MM.1S (cell line): Measurements from ENCODE around the gene APOBEC4.
A peak's percentile ranks its signal among the peaks of the same experiment; 100 is the strongest.

ENCODE experiments used
- DNase-seq: peaks from one replicate; pipeline ENCODE4 v3.0.0-alpha.2; 2015
- H2AFZ ChIP-seq: fragments of 300-600 bp; sonication (generic); 2 replicates; pipeline ENCODE4 v1.6.0; 2016; ENCODE audit warnings: antibody characterized with exemption, low read length
- H3F3A ChIP-seq: fragments of 300-600 bp; sonication (generic); 2 replicates; pipeline ENCODE4 v1.6.1; 2016; ENCODE audit warnings: mild to moderate bottlenecking, antibody characterized with exemption, low read length, moderate library complexity, mixed read lengths; ENCODE audit not compliant: insufficient read depth
- H3K27ac ChIP-seq: fragments of 300-600 bp; sonication (generic); 2 replicates; pipeline ENCODE4 v1.5.1; 2016; ENCODE audit warnings: mild to moderate bottlenecking, low read length
- H3K27me3 ChIP-seq: fragments of 300-600 bp; sonication (generic); replicated peaks from 2 replicates; pipeline ENCODE4 v1.6.0; 2016; ENCODE audit warnings: low read length; ENCODE audit not compliant: insufficient read depth
- H3K36me3 ChIP-seq: fragments of 300-600 bp; sonication (generic); replicated peaks from 2 replicates; pipeline ENCODE4 v1.6.1; 2016; ENCODE audit warnings: mild to moderate bottlenecking, low read length, mixed read lengths; ENCODE audit not compliant: insufficient read depth
- H3K4me1 ChIP-seq: fragments of 300-600 bp; sonication (generic); 2 replicates; pipeline ENCODE4 v1.6.1; 2016; ENCODE audit warnings: low read length, mixed read lengths
- H3K4me2 ChIP-seq: fragments of 300-600 bp; sonication (generic); 2 replicates; pipeline ENCODE4 v1.6.0; 2016; ENCODE audit warnings: low read depth, low read length
- H3K4me3 ChIP-seq: fragments of 300-600 bp; sonication (generic); 2 replicates; pipeline ENCODE4 v1.5.1; 2016; ENCODE audit warnings: low read length, mixed read lengths
- H3K79me2 ChIP-seq: fragments of 300-600 bp; sonication (generic); 2 replicates; pipeline ENCODE4 v1.6.1; 2016; ENCODE audit warnings: mixed run types, low read length, mixed read lengths
- H3K9ac ChIP-seq: fragments of 300-600 bp; sonication (generic); 2 replicates; pipeline ENCODE4 v1.6.1; 2016; ENCODE audit warnings: low read length, mixed read lengths
- H3K9me2 ChIP-seq: fragments of 300-600 bp; sonication (generic); replicated peaks from 2 replicates; pipeline ENCODE4 v1.6.1; 2016; ENCODE audit warnings: mild to moderate bottlenecking, low read length, mixed read lengths; ENCODE audit not compliant: insufficient read depth
- H3K9me3 ChIP-seq: fragments of 300-600 bp; sonication (generic); replicated peaks from 2 replicates; pipeline ENCODE4 v1.6.1; 2016; ENCODE audit warnings: mild to moderate bottlenecking, low read length, mixed read lengths; ENCODE audit not compliant: insufficient read depth
- H4K20me1 ChIP-seq: fragments of 300-600 bp; sonication (generic); 2 replicates; pipeline ENCODE4 v1.6.1; 2016; ENCODE audit warnings: mild to moderate bottlenecking, low read length, moderate library complexity, mixed read lengths; ENCODE audit not compliant: insufficient read depth
- CTCF ChIP-seq: fragments of 300-600 bp; sonication (generic); IDR thresholded peaks from 2 replicates; pipeline ENCODE4 v1.5.1; 2016; ENCODE audit warnings: antibody characterized with exemption, low read length, mixed read lengths
- EZH2 ChIP-seq: fragments of 300-600 bp; sonication (generic); optimal IDR thresholded peaks from 2 replicates; pipeline ENCODE3; 2017; ENCODE audit warnings: low read depth, mild to moderate bottlenecking, antibody characterized with exemption, low read length, mixed read lengths
- EZH2phosphoT487 ChIP-seq: fragments of 300-600 bp; sonication (generic); IDR thresholded peaks from 2 replicates; pipeline ENCODE4 v1.6.1; 2018; ENCODE audit warnings: antibody characterized with exemption, low read length

The APOBEC4 gene

GRCh38 chr1:183636783-183637182, 16.3 kb downstream of the APOBEC4 start:
- H4K20me1 ChIP-seq, result peaks cover 5% of the 10 kb centered on the region; the same call in 1 of the 2 replicates
- peak overlapping the region; percentile 93 for H3K4me2 ChIP-seq
- peaks cover 19% of the 10 kb centered on the region for H3F3A ChIP-seq
- H3K9me3 ChIP-seq, result no peaks in the 10 kb centered on the region
- peak overlapping the region; percentile 97; the same call in 1 of the 2 replicates for H2AFZ ChIP-seq
- no peaks in the 10 kb centered on the region for H3K27me3 ChIP-seq
- H3K4me1 ChIP-seq, result peaks cover 16% of the 10 kb centered on the region
- no peak overlapping the region for H3K9ac ChIP-seq
- H3K36me3 ChIP-seq, result no peaks in the 10 kb centered on the region
- no peak overlapping the region for H3K27ac ChIP-seq
- no peaks in the 10 kb centered on the region for H3K9me2 ChIP-seq
- DNase-seq, result no peak
- no peak overlapping the region; the same call in 1 of the 2 replicates for H3K4me3 ChIP-seq
- H3K79me2 ChIP-seq, result peaks cover 37% of the 10 kb centered on the region
- TF ChIP-seq EZH2, result no peak
- TF ChIP-seq EZH2phosphoT487, result no peak
- no peak for TF ChIP-seq CTCF

DNA sequence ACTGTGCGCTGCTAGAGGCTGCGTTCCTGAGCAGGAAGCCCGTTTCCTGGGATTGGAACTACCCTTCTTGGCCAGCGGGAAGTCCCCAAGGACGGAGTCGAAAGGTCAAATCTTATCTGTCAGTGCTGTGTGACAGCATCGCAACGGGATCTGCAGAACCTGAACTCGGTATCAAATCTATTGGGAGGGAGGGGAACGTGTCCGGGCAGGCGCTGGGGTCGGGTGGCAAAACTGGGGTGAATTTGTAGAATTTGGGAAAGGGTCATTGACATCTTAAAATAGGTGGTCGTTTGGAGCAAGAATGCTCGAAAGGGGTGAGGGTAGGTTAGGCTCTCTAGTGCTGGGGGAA, 16.8 kb downstream of the APOBEC4 start:
- peak overlapping the region; percentile 93 for H3K4me2 ChIP-seq
- H3K9me3 ChIP-seq, result no peaks in the 10 kb centered on the region
- H3K9ac ChIP-seq, result peak overlapping the region; percentile 44
- DNase-seq, result no peak
- H3K79me2 ChIP-seq, result peaks cover 42% of the 10 kb centered on the region
- H2AFZ ChIP-seq, result peak overlapping the region; percentile 97
- peak overlapping the region; percentile 52; the same call in 1 of the 2 replicates for H3K27ac ChIP-seq
- TF ChIP-seq CTCF (no peak), EZH2phosphoT487 (no peak), EZH2 (no peak)
- H4K20me1 ChIP-seq, result peaks cover 5% of the 10 kb centered on the region; the same call in 1 of the 2 replicates
- H3K4me1 ChIP-seq, result peaks cover 18% of the 10 kb centered on the region
- H3F3A ChIP-seq, result peaks cover 19% of the 10 kb centered on the region
- H3K36me3 ChIP-seq, result no peaks in the 10 kb centered on the region
- H3K4me3 ChIP-seq, result peak overlapping the region; percentile 91
- H3K9me2 ChIP-seq, result no peaks in the 10 kb centered on the region
- no peaks in the 10 kb centered on the region for H3K27me3 ChIP-seq

- Histone ChIP-seq H3F3A (peaks cover 19% of the 10 kb centered on the region), H4K20me1 (peaks cover 5% of the 10 kb centered on the region; the same call in 1 of the 2 replicates), H3K4me3 (peak within 1 kb of the TSS; percentile 91), H3K4me1 (peaks cover 19% of the 10 kb centered on the region), H3K9me2 (no peaks in the 10 kb centered on the region), H3K36me3 (0 out of 2 replicates have a peak, but pooled peaks cover 2% of the 10 kb centered on the region), H2AFZ (peak within 1 kb of the TSS; percentile 97), H3K27ac (peak within 1 kb of the TSS; percentile 52; the same call in 1 of the 2 replicates), H3K79me2 (peaks cover 48% of the 10 kb centered on the region), H3K9ac (peak within 1 kb of the TSS; percentile 82), H3K4me2 (peak within 1 kb of the TSS; percentile 93), H3K27me3 (no peaks in the 10 kb centered on the region), H3K9me3 (no peaks in the 10 kb centered on the region)
- TF ChIP-seq EZH2 (no peak), EZH2phosphoT487 (no peak), CTCF (no peak)
- DNase-seq, result peak; percentile 99
Observed at GRCh38 chr1:183635606-183636333, 17.3 kb downstream of the APOBEC4 start, which contains the start of gene ARPC5. TSS of gene ARPC5 (minus strand) at chr1:183635783. CDS start at chr1:183635659, 124 bp downstream.
